RWPE2 (cell line): ENCODE data around the gene FHOD3.

Experiments
- ATAC-seq: fragments of 200-7000 bp; cut with Tn5 transposase; 3 replicates; pipeline ENCODE4 v1.9.1; 2021; ENCODE audit warnings: low read depth
- DNase-seq: peaks from one replicate; pipeline ENCODE4 v3.0.0-alpha.2; 2020; ENCODE audit warnings: low spot score
- H3K27ac ChIP-seq: fragments of 450-650 bp; 2 replicates; pipeline ENCODE4 v1.5.1; 2017; ENCODE audit warnings: mild to moderate bottlenecking; ENCODE audit not compliant: poor library complexity, severe bottlenecking
- H3K27me3 ChIP-seq: fragments of 250-450 bp; sonication (Bioruptor Pico); 2 replicates; pipeline ENCODE4 v1.5.1; 2021; ENCODE audit warnings: mild to moderate bottlenecking, moderate library complexity; ENCODE audit not compliant: insufficient read depth, poor library complexity, severe bottlenecking
- H3K36me3 ChIP-seq: fragments of 250-450 bp; sonication (Bioruptor Pico); 2 replicates; pipeline ENCODE4 v1.5.1; 2020; ENCODE audit warnings: low read depth, mild to moderate bottlenecking, moderate library complexity
- H3K4me1 ChIP-seq: fragments of 250-450 bp; sonication (Bioruptor Pico); 2 replicates; pipeline ENCODE4 v1.5.1; 2021; ENCODE audit warnings: mild to moderate bottlenecking, moderate library complexity; ENCODE audit not compliant: insufficient read depth, poor library complexity, severe bottlenecking
- H3K4me3 ChIP-seq: fragments of 250-450 bp; sonication (Bioruptor Pico); 2 replicates; pipeline ENCODE4 v1.5.1; 2021; ENCODE audit warnings: mild to moderate bottlenecking, moderate library complexity; ENCODE audit not compliant: severe bottlenecking
- H3K9me3 ChIP-seq: fragments of 250-450 bp; sonication (Bioruptor Pico); 2 replicates; pipeline ENCODE4 v1.5.1; 2021; ENCODE audit warnings: mild to moderate bottlenecking, moderate library complexity; ENCODE audit not compliant: severe bottlenecking
- TF ChIP-seq, protein P1 (sequence below): fragments of 450-650 bp; IDR thresholded peaks from one replicate; pipeline ENCODE4 v1.5.1; 2017; ENCODE audit warnings: mild to moderate bottlenecking, moderate library complexity; ENCODE audit not compliant: poor library complexity, severe bottlenecking

Gene FHOD3

DNA sequence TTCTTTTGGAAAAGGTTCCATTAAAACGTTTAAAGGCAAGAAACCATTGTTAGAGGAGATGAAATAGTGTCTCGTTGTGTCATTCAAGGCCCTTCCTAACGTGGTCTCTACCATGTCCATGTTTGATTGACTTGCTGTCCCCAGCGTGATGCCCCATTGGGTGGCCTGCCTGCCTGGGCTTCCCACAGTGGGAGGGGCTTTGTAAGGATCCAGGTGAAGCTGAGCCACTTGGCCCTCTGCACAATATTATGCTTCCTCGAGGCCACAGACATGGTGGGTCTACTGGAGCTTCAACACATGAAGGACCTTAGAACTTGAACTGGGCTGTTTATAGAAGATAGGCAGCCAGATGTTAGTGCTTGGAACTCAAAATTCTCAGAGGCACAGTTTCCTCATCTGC lies 235.3 kb downstream of the FHOD3 start:
- ATAC-seq (no peak), DNase-seq (no peak)
- no peaks in the 10 kb centered on the region for H3K9me3 ChIP-seq
- H3K4me3 ChIP-seq = no peak overlapping the region
- H3K27ac ChIP-seq = no peak overlapping the region
- no peaks in the 10 kb centered on the region for H3K36me3 ChIP-seq
- H3K27me3 ChIP-seq = no peaks in the 10 kb centered on the region
- H3K4me1 ChIP-seq = no peaks in the 10 kb centered on the region
- TF ChIP-seq, protein P1, sequence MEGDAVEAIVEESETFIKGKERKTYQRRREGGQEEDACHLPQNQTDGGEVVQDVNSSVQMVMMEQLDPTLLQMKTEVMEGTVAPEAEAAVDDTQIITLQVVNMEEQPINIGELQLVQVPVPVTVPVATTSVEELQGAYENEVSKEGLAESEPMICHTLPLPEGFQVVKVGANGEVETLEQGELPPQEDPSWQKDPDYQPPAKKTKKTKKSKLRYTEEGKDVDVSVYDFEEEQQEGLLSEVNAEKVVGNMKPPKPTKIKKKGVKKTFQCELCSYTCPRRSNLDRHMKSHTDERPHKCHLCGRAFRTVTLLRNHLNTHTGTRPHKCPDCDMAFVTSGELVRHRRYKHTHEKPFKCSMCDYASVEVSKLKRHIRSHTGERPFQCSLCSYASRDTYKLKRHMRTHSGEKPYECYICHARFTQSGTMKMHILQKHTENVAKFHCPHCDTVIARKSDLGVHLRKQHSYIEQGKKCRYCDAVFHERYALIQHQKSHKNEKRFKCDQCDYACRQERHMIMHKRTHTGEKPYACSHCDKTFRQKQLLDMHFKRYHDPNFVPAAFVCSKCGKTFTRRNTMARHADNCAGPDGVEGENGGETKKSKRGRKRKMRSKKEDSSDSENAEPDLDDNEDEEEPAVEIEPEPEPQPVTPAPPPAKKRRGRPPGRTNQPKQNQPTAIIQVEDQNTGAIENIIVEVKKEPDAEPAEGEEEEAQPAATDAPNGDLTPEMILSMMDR = no peak

DNA sequence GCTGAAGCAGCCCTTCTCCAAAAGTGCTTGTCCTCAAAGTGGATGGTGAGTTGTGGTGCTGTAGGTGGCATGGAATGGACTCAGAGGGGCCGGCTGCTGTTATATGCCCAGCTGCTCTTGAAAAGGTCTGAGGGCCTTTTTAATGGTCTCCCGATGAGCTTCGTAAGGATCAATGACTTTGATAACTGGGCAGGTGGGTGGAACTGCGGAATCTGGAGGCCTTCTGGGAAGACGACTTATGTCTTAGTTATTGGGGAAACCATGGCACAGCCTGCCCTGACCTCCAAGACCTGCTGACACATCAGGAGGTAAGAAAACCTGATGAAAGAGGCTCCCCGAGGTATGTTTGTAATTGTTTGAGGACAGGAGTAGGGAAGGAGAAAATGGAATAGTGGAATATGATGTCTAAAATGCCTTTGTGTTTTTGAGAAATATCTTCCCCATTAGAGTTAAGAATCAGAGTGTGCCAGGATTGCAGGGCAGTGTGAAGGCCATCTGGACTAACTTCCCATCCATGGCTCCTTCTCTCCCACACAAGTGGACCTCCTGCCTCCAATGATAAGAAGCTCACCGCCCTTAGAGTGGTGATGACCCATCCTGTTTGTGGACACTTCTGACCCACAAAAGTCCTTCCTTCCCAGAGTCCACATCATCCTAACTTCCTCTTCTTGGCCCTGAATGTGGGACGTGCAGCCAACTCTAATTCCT lies 236.1 kb downstream of the FHOD3 start:
- TF ChIP-seq, protein P1 = no peak

DNA sequence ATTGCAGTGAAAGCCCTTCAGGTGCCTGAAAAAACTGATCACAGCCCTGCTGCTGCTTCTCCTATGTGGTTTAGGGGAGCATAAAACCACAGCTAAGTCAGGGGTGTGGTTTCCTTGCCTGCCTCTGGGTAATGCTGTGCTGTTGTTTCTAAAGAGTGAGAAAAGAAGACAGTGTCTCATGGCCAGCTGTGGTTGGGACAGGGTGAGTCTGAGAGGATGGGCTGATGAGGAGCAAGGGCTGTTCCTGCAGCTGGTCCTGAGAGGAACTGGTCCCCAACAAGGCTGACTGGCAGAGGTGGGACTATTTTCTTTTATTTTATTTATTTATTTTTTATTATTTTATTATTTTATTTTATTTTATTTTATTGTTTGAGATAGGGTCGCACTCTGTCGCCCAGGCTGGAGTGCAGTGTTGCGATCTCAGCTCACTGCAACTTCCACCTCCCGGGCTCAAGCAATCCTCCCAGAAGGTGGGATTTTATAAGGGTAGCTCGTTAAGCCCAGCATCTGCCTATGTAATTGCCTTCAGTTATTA lies 236.7 kb downstream of the FHOD3 start:
- ATAC-seq = no peak
- Histone ChIP-seq H3K36me3 (no peaks in the 10 kb centered on the region), H3K27me3 (no peaks in the 10 kb centered on the region), H3K27ac (no peak overlapping the region), H3K9me3 (no peaks in the 10 kb centered on the region), H3K4me3 (no peak overlapping the region), H3K4me1 (no peaks in the 10 kb centered on the region)
- TF ChIP-seq, protein P1 = no peak
- no peak for DNase-seq

More for the DNA sequence above, 236.1 kb downstream of the FHOD3 start:
- DNase-seq = no peak
- no peak overlapping the region for H3K4me3 ChIP-seq
- H3K9me3 ChIP-seq = no peaks in the 10 kb centered on the region
- no peak overlapping the region for H3K27ac ChIP-seq
- no peaks in the 10 kb centered on the region for H3K36me3 ChIP-seq
- H3K27me3 ChIP-seq = no peaks in the 10 kb centered on the region
- ATAC-seq = no peak
- no peaks in the 10 kb centered on the region for H3K4me1 ChIP-seq

DNA sequence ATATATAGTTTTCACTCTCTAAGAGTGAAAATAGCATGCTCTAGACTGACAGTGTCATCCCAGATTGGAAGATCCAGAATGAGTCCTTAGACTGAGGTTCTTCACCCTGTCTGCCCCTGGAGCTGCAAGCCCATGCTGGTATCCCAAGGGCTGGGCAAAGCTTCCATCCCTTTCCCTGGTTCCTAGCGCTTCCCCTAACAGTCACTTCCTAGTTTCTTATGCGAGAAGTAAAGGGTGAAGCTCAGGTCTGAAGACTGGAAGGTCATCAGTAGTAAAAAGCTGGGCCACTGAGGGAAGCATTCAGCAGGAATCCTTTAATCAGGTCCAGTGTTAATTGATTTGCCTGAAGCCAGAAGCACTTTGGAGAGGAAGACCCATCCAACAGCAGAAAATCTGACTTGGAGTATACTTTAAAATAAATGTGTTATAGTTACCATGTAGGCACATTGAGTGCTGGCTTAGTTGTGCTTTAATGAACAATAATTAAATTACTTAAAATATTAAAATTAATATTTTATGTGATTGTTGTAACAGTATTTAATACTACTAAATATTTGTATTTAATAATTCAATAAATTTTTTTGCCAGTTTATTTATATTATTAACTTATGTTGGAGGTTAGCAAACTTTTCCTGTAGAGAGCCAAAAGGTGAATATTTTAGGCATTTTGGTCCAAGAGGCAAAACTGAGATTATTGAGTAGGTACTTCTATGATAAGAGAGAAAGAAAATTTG lies 237.9 kb downstream of the FHOD3 start:
- DNase-seq (no peak), ATAC-seq (no peak)
- H3K27ac ChIP-seq = no peak overlapping the region
- H3K4me3 ChIP-seq = no peak overlapping the region
- H3K4me1 ChIP-seq = no peaks in the 10 kb centered on the region
- no peaks in the 10 kb centered on the region for H3K36me3 ChIP-seq
- TF ChIP-seq, protein P1 = no peak
- no peaks in the 10 kb centered on the region for H3K27me3 ChIP-seq
- no peaks in the 10 kb centered on the region for H3K9me3 ChIP-seq
